ENCODE results near the gene TRABD2A.

GRCh38 chr2:84857566-84857965 is 23.3 kb downstream of the TRABD2A start:
- no peak for TF ChIP-seq EZH2 (IDR thresholded peaks at IDR 0.05)
- no peak for TF ChIP-seq POLR2AphosphoS5 (IDR thresholded peaks at IDR 0.05; ENCODE audit: borderline replicate concordance, low read depth, low read length)
- TF ChIP-seq FOXP2 (optimal IDR thresholded peaks at IDR 0.05; ENCODE audit: control extremely low read depth, extremely low read length, insufficient read depth): no peak
